Caco-2 (cell line): ENCODE data around the gene ZNF775. TPM values are rescaled to one million over a fixed set of nuclear protein-coding genes. Genes with fewer than 3 reads are reported as not detected.

Experiments
- BruUV-seq: library from RNA; stranded (reverse); fragments of 400-500 nt; replicated peaks from 2 replicates; lab custom pipeline; 2021; lab: Mats Ljungman, UMichigan
- CTCF ChIA-PET: fragments of 300-600 bp; sonication (Branson Sonifier 250); formaldehyde crosslinking; loops from one replicate; lab custom pipeline; 2022; ENCODE audit warnings: antibody characterized with exemption; lab: Charles Lee
- POLR2A ChIA-PET: fragments of 300-600 bp; sonication (Branson Sonifier 250); formaldehyde crosslinking; loops from one replicate; lab custom pipeline; 2022; ENCODE audit warnings: antibody characterized with exemption; lab: Charles Lee
- DNase-seq, 2 experiments: peaks; one replicate each; pipeline versions ENCODE4 v3.0.0 to v3.0.0-alpha.2; 2020 to 2022
- H3K27me3 ChIP-seq: replicated peaks from 2 replicates; pipeline ENCODE4 v1.6.0; 2011; ENCODE audit warnings: low read length; ENCODE audit not compliant: control insufficient read depth, insufficient read depth
- H3K36me3 ChIP-seq: 2 replicates; pipeline ENCODE4 v1.5.1; 2011; ENCODE audit warnings: low read length; ENCODE audit not compliant: control insufficient read depth, insufficient read depth
- H3K4me1 ChIP-seq: fragments of 250-450 bp; sonication (Bioruptor Pico); 2 replicates; pipeline ENCODE4 v1.5.1; 2020; ENCODE audit warnings: mild to moderate bottlenecking
- H3K4me3 ChIP-seq: 2 replicates; pipeline ENCODE4 v1.5.1; 2011; ENCODE audit warnings: low read depth, mild to moderate bottlenecking, control low read depth, low read length
- H3K9me3 ChIP-seq: fragments of 250-450 bp; sonication (Bioruptor Pico); 2 replicates; pipeline ENCODE4 v1.5.1; 2020; ENCODE audit warnings: mild to moderate bottlenecking, moderate library complexity
- H3K27ac Mint-ChIP-seq: one replicate; pipeline ENCODE4 v1.8.0; 2022; ENCODE audit warnings: mixed read lengths; ENCODE audit not compliant: unreplicated experiment
- H3K27me3 Mint-ChIP-seq: one replicate; pipeline ENCODE4 v1.8.0; 2022; ENCODE audit warnings: mixed read lengths; ENCODE audit not compliant: insufficient read depth, unreplicated experiment
- H3K36me3 Mint-ChIP-seq: one replicate; pipeline ENCODE4 v1.8.0; 2022; ENCODE audit warnings: mild to moderate bottlenecking, mixed read lengths; ENCODE audit not compliant: insufficient read depth, unreplicated experiment
- H3K4me1 Mint-ChIP-seq: one replicate; pipeline ENCODE4 v1.8.0; 2022; ENCODE audit warnings: low read depth, mixed read lengths; ENCODE audit not compliant: unreplicated experiment
- H3K4me3 Mint-ChIP-seq: one replicate; pipeline ENCODE4 v1.8.0; 2022; ENCODE audit warnings: mild to moderate bottlenecking, moderate library complexity, mixed read lengths; ENCODE audit not compliant: unreplicated experiment
- H3K9me3 Mint-ChIP-seq: one replicate; pipeline ENCODE4 v1.8.0; 2022; ENCODE audit warnings: mixed read lengths; ENCODE audit not compliant: unreplicated experiment
- intact Hi-C: fragments of 100-400 bp; cut with micrococcal nuclease; formaldehyde crosslinking; loops from one replicate; pipeline ENCODE4 v1.10.0; 2022; ENCODE audit not compliant: unreplicated experiment
- total RNA-seq: library from RNA; stranded (reverse); gene quantifications from 2 replicates; pipeline ENCODE4 v1.2.3, GENCODE V29; 2022
- TF ChIP-seq, protein P1 (sequence below), 2 experiments: fragments of 200-600 bp in 1 of 2; IDR thresholded peaks; 1 replicate in 1 of 2; 2 replicates in 1 of 2; pipeline versions ENCODE4 v1.5.1 to v1.8.0; 2011 to 2022; ENCODE audit warnings: antibody characterized with exemption in 1 of 2, control low read depth in 1 of 2, inconsistent platforms in 1 of 2, low read depth in 1 of 2, low read length in 1 of 2, mild to moderate bottlenecking in 1 of 2, moderate library complexity in 1 of 2; ENCODE audit not compliant: insufficient read depth in 1 of 2, severe bottlenecking in 1 of 2, unreplicated experiment in 1 of 2

Gene ZNF775
- total RNA-seq, 1 experiment from 2014 or later, result 4.0 TPM

DNA sequence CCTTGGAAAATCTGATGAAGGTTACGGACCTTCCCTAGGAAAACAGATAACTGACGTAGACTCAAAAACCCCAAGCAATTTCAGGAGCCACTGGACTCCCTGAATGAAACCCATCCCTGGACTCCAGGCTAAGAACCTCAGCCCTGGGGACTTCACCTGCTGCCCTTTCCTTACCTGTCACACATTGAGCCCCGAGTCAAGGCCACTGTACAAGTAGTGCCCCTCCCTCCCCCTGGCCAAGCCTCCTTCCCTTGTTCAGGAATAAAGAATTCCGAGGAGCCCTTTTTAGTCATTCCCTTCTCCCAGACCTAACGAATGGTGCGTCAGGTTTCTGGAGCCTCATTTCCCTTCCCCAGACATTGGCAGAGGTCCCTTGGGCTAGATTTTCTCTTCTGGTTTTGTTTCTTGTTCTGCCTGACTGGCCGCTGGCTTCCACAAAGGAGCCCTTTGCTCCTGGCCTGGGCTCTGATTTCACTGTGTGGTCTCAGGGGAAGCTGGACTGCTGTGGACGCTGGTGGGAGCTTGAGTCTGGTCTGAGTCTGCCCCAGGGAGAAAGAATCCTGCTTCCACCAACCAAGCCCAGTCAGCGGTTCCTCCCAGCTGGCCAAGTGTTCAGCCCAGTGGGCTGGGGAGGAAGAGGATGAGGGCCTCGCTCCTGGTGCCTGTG lies 31.7 kb downstream of the ZNF775 start:
- H3K4me3 ChIP-seq, result no peak overlapping the region
- H3K27ac Mint-ChIP-seq, result no peak overlapping the region
- ChIA-PET CTCF (no interaction called here), POLR2A (no interaction called here)
- intact Hi-C loops, result loop anchor here (1.0 kb wide), 1 partner anchor 7 kb away; no protein-coding TSS in a partner anchor
- no peak overlapping the region for H3K4me3 Mint-ChIP-seq
- TF ChIP-seq, protein P1, sequence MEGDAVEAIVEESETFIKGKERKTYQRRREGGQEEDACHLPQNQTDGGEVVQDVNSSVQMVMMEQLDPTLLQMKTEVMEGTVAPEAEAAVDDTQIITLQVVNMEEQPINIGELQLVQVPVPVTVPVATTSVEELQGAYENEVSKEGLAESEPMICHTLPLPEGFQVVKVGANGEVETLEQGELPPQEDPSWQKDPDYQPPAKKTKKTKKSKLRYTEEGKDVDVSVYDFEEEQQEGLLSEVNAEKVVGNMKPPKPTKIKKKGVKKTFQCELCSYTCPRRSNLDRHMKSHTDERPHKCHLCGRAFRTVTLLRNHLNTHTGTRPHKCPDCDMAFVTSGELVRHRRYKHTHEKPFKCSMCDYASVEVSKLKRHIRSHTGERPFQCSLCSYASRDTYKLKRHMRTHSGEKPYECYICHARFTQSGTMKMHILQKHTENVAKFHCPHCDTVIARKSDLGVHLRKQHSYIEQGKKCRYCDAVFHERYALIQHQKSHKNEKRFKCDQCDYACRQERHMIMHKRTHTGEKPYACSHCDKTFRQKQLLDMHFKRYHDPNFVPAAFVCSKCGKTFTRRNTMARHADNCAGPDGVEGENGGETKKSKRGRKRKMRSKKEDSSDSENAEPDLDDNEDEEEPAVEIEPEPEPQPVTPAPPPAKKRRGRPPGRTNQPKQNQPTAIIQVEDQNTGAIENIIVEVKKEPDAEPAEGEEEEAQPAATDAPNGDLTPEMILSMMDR (IDR thresholded peaks at IDR 0.05; ENCODE audit: insufficient read depth in 1 of 2, low read depth in 1 of 2, low read length in 1 of 2, severe bottlenecking in 1 of 2, unreplicated experiment in 1 of 2), result no peak
- no peaks in the 10 kb centered on the region for H3K27me3 ChIP-seq
- DNase-seq, result no peak
- H3K4me1 Mint-ChIP-seq, result peaks cover 6% of the 10 kb centered on the region
- H3K9me3 ChIP-seq, result no peaks in the 10 kb centered on the region
- H3K4me1 ChIP-seq, result peaks cover 14% of the 10 kb centered on the region
- no peaks in the 10 kb centered on the region for H3K9me3 Mint-ChIP-seq
- H3K36me3 Mint-ChIP-seq, result no peaks in the 10 kb centered on the region
- BruUV-seq, result no TSS peak
- no peaks in the 10 kb centered on the region for H3K27me3 Mint-ChIP-seq
- H3K36me3 ChIP-seq, result no peaks in the 10 kb centered on the region

DNA sequence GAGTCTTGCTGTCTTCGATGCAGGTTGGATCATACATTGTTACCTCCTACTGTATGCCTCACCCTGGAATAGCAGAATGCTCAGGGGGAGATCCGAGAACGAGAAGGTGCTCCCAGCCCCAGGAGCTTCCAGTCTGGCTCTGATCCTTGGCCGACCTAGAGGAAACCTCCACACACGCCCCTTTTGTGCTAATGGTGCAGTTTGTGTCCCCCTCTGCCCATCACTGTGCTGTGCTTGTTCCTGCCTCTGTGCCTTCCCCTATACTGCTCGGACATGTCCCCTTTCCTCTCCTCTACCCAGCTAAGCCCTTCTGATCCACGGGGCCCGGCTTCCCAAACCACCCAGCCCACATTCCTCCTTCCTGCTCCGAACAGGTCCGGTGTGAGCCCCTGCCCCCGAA lies 32.5 kb downstream of the ZNF775 start:
- BruUV-seq, result no TSS peak
- TF ChIP-seq, protein P1 (IDR thresholded peaks at IDR 0.05; ENCODE audit: insufficient read depth in 1 of 2, low read depth in 1 of 2, low read length in 1 of 2, severe bottlenecking in 1 of 2, unreplicated experiment in 1 of 2), result no peak
- POLR2A ChIA-PET, result no interaction called here
- H3K4me3 Mint-ChIP-seq, result no peak overlapping the region
- Histone ChIP-seq H3K36me3 (no peaks in the 10 kb centered on the region), H3K4me1 (peaks cover 6% of the 10 kb centered on the region), H3K9me3 (no peaks in the 10 kb centered on the region), H3K27me3 (no peaks in the 10 kb centered on the region), H3K4me3 (no peak overlapping the region)
- H3K4me1 Mint-ChIP-seq, result no peaks in the 10 kb centered on the region
- CTCF ChIA-PET, result no interaction called here
- intact Hi-C loops, result no loop called here
- H3K9me3 Mint-ChIP-seq, result no peaks in the 10 kb centered on the region
- DNase-seq, result no peak
- H3K27ac Mint-ChIP-seq, result no peak overlapping the region
- no peaks in the 10 kb centered on the region for H3K36me3 Mint-ChIP-seq
- no peaks in the 10 kb centered on the region for H3K27me3 Mint-ChIP-seq

DNA sequence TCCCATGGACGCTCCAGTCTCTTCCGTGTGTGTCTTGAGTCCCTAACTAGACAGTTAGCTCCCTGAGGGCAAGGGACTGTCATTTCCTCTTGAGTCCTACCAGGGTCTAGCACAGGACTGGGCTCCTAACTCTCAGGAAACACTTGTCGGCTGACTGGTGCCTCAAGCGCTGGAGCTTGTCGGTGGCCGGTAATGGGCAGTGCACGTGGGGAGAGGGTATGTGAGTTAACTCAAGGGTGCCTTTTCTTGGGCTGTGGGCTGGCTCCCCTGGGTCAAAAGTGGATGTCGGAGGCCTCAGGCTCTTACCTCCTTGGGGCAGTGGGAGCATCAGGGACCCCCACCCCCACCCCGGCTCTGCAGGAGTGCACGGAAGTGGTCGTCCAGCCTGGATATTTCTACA lies 32.9 kb downstream of the ZNF775 start:
- no peak overlapping the region for H3K4me3 ChIP-seq
- H3K4me1 ChIP-seq, result peaks cover 2% of the 10 kb centered on the region
- Mint-ChIP-seq H3K9me3 (no peaks in the 10 kb centered on the region), H3K27ac (no peak overlapping the region), H3K36me3 (no peaks in the 10 kb centered on the region), H3K4me1 (no peaks in the 10 kb centered on the region), H3K4me3 (no peak overlapping the region), H3K27me3 (no peaks in the 10 kb centered on the region)
- CTCF ChIA-PET, result no interaction called here
- intact Hi-C loops, result no loop called here
- POLR2A ChIA-PET, result interaction anchor here (1.5 kb wide), 1 partner anchor 42 kb away, joined by 3 read pairs; no protein-coding TSS in a partner anchor
- H3K36me3 ChIP-seq, result no peaks in the 10 kb centered on the region
- no peaks in the 10 kb centered on the region for H3K27me3 ChIP-seq
- H3K9me3 ChIP-seq, result no peaks in the 10 kb centered on the region
- no peak for DNase-seq
- BruUV-seq, result no TSS peak
- TF ChIP-seq, protein P1 (IDR thresholded peaks at IDR 0.05; ENCODE audit: insufficient read depth in 1 of 2, low read depth in 1 of 2, low read length in 1 of 2, severe bottlenecking in 1 of 2, unreplicated experiment in 1 of 2), result no peak
